ENCODE measurements around the gene SPESP1.
"Not testable (repeated sequence)": the region's sequence is repeated elsewhere in the genome, so short reads cannot be mapped to it uniquely, and the experiment has no call there.

The SPESP1 gene

GRCh38 chr15:68966996-68967395 is 36.7 kb downstream of the SPESP1 start:
- DNase-seq, result no peak

- no peak for DNase-seq
These were observed 37.6 kb downstream of the SPESP1 start for GRCh38 chr15:68967948-68968347.

- no peak for DNase-seq
These were observed 39.0 kb downstream of the SPESP1 start for GRCh38 chr15:68969298-68969697.

GRCh38 chr15:68972201-68973065 is 42.1 kb downstream of the SPESP1 start:
- DNase-seq, result no peak

- DNase-seq, result not testable (repeated sequence)
These were observed 45.4 kb downstream of the SPESP1 start for GRCh38 chr15:68975651-68976160.

- DNase-seq, result not testable (repeated sequence)
These were observed 47.1 kb downstream of the SPESP1 start for GRCh38 chr15:68977426-68977825.

- DNase-seq, result no peak
These were observed 48.7 kb downstream of the SPESP1 start for GRCh38 chr15:68979006-68979405.

GRCh38 chr15:68979816-68980215 is 49.5 kb downstream of the SPESP1 start:
- DNase-seq, result no peak

- DNase-seq, result no peak
These were observed 50.5 kb downstream of the SPESP1 start for GRCh38 chr15:68980786-68981185.

- DNase-seq, result no peak
These were observed 51.6 kb downstream of the SPESP1 start for GRCh38 chr15:68981941-68982340.

- DNase-seq, result no peak
These were observed 52.7 kb downstream of the SPESP1 start for GRCh38 chr15:68982976-68983563.

- no peak for DNase-seq
These were observed 53.7 kb downstream of the SPESP1 start for GRCh38 chr15:68983961-68984481.

GRCh38 chr15:68984586-68984985 is 54.3 kb downstream of the SPESP1 start:
- no peak for DNase-seq

GRCh38 chr15:68985361-68985891 is 55.1 kb downstream of the SPESP1 start:
- DNase-seq, result no peak

GRCh38 chr15:68986322-68986721 is 56.0 kb downstream of the SPESP1 start:
- no peak for DNase-seq

- DNase-seq, result no peak
These were observed 56.8 kb downstream of the SPESP1 start for GRCh38 chr15:68987120-68987519.

- DNase-seq, result no peak
These were observed 57.4 kb downstream of the SPESP1 start for GRCh38 chr15:68987676-68988075.

GRCh38 chr15:68989541-68990230 is 59.4 kb downstream of the SPESP1 start:
- no peak for DNase-seq

- DNase-seq, result no peak
These were observed 60.1 kb downstream of the SPESP1 start for GRCh38 chr15:68990231-68990991.

GRCh38 chr15:68990992-68991500 is 60.7 kb downstream of the SPESP1 start:
- no peak for DNase-seq

- DNase-seq, result no peak
These were observed 61.4 kb downstream of the SPESP1 start for GRCh38 chr15:68991723-68992122.

GRCh38 chr15:68992696-68993095 is 62.4 kb downstream of the SPESP1 start:
- DNase-seq, result no peak

All from CD4-positive, alpha-beta T cell treated with Interleukin-21 for 1 hour (primary cell).